HuH-7 (cell line): ENCODE results near the gene NUDT3.

ENCODE experiments used
- DNase-seq: peaks from one replicate; pipeline ENCODE4 v3.0.0; 2011; ENCODE audit warnings: low spot score

The NUDT3 gene

DNA sequence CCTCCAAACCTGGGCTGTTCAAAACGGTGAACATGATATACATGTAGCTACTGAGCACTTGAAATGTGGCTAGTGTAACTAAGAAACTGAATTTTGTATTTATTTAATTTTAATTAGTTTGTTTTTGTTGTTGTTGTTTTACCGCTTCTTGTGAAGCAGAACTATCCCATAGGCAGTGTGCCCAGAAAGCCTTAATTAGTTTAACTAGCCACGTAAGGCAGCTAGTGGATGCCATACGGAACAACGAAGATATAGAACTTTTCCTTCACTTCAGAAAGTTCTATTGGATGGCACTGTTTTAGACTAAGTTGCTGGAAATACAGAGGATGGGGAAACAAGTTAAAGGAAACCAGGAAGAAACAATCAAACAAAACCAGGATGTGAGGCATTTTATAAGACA, 70.6 kb downstream of the NUDT3 start:
- no peak for DNase-seq

- no peak for DNase-seq
Observed at GRCh38 chr6:34319471-34319885, 73.0 kb downstream of the NUDT3 start.

DNA sequence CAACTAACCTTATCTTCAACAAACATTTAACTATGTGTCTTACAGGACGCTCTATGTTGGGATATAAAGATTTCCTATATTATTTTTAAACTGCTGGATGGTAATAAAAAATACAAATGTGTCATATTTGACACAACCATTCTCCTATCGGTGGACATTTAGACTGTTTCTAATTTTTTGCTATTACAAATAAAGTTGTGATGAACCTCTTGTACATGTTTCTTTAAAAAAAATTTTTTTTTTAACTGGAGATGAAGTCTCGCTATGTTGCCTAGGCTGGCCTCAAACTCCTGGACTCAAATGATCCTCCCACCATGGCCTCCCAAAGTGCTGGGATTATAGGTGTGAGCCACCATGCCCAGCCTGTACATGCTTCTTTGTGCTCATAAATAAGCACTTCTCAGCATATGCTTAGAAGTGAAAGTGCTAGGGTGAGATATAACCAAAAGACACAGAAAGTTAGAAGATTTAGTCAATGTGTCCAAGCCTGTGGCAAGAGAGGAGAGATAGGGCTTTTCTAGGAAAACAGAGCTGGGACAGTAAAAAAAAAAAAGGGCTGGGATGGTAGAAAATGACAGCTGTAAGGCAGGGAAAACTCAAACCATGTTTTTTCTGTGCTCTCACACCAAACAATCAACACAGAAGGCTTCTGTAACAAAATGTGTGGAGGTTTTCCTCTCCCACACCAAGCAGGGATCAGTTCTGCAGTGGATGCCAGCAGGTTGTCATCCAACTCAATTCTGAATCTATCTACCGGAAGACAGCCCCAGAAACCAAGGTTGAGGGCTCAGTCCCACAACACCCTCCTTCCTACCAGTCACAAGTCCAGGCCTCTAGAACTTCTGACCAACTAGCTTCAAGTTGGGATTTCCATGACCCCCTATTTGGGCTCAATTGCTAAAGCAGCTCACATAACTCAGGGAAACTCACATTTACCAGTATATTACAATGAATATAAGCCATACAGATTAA, 73.7 kb downstream of the NUDT3 start:
- no peak for DNase-seq

DNA sequence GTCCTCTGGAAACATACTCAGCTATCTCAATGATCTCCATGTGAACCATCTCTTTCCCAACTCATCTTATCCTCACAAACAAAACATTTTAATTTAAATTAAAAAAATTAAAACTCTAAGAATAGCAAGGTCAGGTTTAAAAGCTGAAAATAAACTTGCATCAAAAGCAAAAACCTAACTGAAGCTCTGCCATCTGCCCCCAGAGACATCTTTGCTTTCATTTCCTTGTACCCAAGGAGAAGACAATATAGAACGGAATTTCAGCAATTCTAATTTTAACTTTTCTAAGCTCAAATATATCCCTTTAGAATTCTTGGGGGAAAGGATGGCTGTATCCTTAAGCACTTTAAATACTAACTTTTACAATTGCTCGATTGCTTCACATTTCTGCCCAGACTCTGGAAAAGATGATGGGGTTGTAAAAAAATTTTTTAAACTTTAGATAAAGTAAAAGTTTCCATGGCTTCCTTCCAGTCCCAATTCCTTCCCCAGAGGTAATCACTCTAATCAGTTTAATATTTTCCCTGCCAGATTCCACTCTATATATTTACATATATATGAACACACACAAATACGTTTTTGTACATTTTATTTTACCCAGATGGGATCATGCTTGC, 74.5 kb downstream of the NUDT3 start:
- no peak for DNase-seq

DNA sequence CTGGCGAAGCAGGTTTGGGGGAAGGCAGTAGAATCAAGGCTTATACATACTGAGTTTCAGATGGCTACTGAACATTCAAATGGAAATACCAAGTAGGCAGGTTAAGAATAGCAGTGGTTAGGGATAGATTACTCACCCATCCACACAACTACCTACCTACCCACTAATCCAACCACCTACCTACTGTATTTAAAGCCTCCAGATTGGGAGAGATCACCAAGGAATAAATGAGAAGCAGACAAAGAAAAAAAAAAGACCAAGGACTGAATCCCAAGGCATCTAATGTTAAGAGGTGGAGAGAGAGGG, 75.3 kb downstream of the NUDT3 start:
- no peak for DNase-seq

GRCh38 chr6:34316431-34317171, 75.9 kb downstream of the NUDT3 start:
- DNase-seq: no peak

GRCh38 chr6:34315780-34316179, 76.7 kb downstream of the NUDT3 start:
- DNase-seq: no peak

DNA sequence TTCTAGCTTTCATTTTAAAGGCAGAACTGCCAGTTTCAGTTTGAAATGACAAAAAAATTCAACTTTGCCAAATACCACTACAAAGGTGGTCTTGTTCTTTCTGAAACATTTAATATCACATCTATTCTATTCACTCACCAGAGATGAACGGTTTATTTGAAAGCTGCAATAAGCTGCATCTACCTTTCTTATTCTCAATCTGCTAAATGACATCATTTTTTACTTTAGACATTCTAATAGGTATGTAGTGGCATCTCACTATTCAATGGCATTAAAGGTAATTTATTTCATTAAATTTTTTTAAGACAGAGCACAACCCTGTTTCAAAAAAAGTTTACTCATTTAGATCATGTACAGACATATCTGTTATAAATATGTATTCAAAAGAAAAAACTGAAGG, 77.2 kb downstream of the NUDT3 start:
- DNase-seq: no peak

GRCh38 chr6:34312259-34312658, 80.2 kb downstream of the NUDT3 start:
- DNase-seq: no peak

GRCh38 chr6:34310817-34311216, 81.7 kb downstream of the NUDT3 start:
- no peak for DNase-seq

- no peak for DNase-seq
Observed at GRCh38 chr6:34308483-34308882, 84.0 kb downstream of the NUDT3 start.

- no peak for DNase-seq
Observed at GRCh38 chr6:34305982-34306708, 86.3 kb downstream of the NUDT3 start.

DNA sequence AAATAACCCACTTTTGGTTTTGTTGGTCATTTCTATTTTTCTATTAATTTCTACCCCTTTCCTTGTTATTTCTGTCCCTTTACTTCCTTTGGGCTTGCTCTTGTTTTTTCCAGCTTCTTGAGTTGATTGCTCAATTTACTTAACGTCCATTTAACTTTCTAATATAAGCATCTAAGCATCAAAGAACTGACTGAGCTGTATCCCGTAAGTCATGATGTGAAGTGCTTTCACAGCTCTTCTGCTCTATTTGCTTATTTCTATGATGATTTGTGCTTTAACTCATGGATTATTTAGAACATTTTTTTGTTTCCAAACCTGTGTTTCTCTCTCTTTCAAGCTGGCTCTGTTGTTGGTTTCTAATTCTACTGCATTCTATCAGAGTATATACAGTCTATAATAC, 87.0 kb downstream of the NUDT3 start:
- DNase-seq: no peak

DNA sequence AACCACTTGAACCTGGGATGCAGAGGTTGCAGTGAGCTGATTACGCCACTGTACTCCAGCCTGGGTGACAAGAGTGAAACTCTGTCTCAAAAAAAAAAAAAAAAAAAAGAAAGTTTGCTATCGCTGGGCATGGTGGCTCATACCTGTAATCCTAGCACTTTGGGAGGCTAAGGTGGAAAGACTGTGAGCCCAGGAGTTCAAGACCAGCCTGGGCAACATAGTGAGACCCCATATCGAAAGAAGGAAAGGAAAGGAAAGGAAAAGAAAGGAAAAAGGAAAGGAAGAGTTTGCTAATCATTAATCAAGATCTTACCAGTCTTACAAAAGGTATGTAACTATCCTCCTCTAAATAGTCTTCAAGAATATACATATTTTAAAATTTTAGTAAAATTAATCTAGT, 88.3 kb downstream of the NUDT3 start:
- DNase-seq: no peak

- no peak for DNase-seq
Observed at GRCh38 chr6:34302929-34303328, 89.5 kb downstream of the NUDT3 start.

DNA sequence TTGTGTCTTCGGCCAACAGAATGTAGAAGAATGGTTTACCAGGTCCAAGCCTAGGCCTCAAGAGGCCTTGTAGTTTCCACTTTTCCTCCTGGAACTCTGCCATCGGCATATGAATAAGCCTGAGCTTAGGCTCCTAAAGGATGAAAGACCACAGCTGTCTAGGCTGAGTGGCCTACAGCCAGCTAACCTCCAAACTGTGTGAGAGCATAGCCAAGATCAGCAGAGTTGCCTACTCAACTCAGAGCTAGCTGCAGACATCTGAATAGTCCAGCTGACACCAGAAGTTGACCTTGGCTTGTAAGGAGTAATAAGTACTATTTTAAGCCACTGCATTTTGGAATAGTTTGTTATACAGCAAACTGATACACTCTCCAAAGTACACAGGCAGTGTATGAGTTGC, 91.1 kb downstream of the NUDT3 start:
- no peak for DNase-seq

DNA sequence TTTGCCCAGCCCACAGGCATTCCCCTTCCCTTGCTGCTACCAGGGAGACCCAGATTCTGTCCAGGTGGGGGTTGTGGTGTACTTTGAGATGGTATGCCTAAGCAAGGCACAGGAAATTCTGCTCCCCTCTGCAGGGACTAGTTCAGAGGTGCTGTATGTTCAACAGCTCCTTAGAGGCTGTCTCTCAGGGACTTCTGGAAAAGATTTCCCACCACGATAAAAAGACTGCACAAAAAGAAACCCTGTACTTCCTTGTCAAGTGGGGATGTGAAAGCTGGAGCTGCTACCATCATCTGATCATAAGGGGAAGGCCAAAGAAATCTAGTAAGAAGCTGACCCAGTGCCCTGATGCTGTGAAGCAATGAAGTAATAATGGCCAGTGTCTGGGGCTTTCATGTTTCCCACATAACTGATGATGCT, 92.1 kb downstream of the NUDT3 start:
- DNase-seq: no peak

DNA sequence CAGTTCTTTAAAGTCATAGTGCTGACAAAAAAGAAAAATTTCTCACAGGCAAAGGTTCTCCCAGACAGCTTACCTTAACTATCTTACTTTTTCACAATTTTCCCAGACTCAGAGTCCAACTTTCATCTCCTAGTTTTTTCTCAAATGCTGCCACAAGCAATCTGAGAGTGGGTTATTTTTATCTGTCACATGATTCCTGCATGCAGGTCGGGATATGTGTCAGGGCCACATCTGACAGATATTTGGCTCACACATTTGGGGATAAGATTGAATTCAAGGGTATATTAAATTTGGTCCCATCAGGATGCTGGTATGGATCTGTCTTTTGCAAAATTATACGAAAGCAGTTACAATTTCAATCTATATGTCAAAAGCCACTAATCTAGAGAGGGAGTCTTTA, 93.5 kb downstream of the NUDT3 start:
- no peak for DNase-seq

- DNase-seq: no peak
Observed at GRCh38 chr6:34295721-34296120, 96.7 kb downstream of the NUDT3 start.

DNA sequence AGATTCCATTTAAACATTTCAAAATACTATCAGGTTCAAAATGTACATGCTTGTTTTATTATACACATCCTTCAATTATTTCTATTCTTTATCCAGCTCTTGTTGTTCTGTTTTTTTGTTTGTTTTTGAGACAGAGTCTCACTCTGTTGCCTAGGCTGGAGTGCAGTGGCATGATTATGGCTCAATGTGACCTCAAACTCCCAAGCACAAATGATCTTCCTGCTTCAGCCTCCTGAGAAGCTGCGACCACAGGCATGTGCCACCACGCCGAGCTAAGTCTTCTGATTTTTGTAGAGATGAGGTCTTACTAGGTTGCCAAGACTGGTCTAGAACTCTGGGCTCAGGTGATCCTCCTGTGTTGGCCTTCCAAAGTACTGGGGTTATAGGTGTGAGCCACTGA, 99.5 kb downstream of the NUDT3 start:
- DNase-seq: no peak

- DNase-seq: no peak
Observed at GRCh38 chr6:34289137-34289536, 103.3 kb downstream of the NUDT3 start.

DNA sequence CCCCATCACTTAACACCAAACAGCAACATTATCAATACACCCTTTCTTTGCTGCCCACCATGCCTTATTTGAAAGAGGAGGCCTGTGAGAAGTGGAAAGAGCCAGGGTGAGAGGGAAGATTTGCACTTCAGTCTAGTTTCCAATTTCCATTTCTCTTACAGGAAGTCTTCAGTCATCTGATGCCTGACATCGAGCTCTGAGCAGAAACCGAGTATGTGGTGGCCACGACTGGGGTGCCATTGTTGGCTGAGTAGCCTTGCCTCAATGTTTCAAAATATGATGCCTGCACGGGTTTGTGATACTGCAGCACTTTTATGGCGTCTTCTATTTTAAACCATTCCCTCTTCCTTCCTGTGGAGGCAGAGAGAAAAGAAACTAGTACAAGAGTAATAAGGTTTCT, 103.9 kb downstream of the NUDT3 start:
- no peak for DNase-seq
